Umbilical cord (tissue), 2 donors: Measurements from ENCODE around the gene BAG5. TPM values are rescaled to one million over a fixed set of nuclear protein-coding genes. Genes with fewer than 3 reads are reported as not detected.

Experiments used
- DNase-seq: peaks from one replicate; pipeline ENCODE4 v3.0.0-alpha.2; 2015; ENCODE audit warnings: low spot score
- total RNA-seq: library from RNA; depleted of rRNA; stranded (reverse); fragments of >200 nt; gene quantifications from one replicate; pipeline ENCODE4 v1.2.3, GENCODE V29; 2014; ENCODE audit warnings: low replicate concordance; ENCODE audit not compliant: insufficient read depth

BAG5 gene
- total RNA-seq, 1 donor from 2014 or later, result 30.8 TPM

- no peak for DNase-seq
Measured at GRCh38 chr14:103509864-103510723, 52.4 kb downstream of the BAG5 start.

- no peak for DNase-seq
Measured at GRCh38 chr14:103508521-103509329, 53.7 kb downstream of the BAG5 start.

GRCh38 chr14:103507751-103508150 lies 54.7 kb downstream of the BAG5 start:
- no peak for DNase-seq

Other genes with a start within 250 kb of the BAG5 start
- 165 TPM for gene EIF5, start 228.4 kb downstream of the BAG5 start, total RNA-seq
- gene MARK3, start 177.2 kb downstream of the BAG5 start, total RNA-seq, result 62.1 TPM
- 239 TPM for gene CKB, start 39.8 kb downstream of the BAG5 start, total RNA-seq
- 9.1 TPM for gene TRMT61A, start 33.5 kb downstream of the BAG5 start, total RNA-seq
- 29.6 TPM for gene COA8, start 303 bp upstream of the BAG5 start, total RNA-seq
- gene KLC1, start 66.6 kb upstream of the BAG5 start, total RNA-seq, result 162 TPM
- gene XRCC3, start 152.8 kb upstream of the BAG5 start, total RNA-seq, result 5.1 TPM
- gene ZFYVE21, start 153.2 kb upstream of the BAG5 start, total RNA-seq, result 55.6 TPM